ENCODE results near the gene XRN1. TPM values are rescaled to one million over a fixed set of nuclear protein-coding genes. Genes with fewer than 3 reads are reported as not detected.

Gene XRN1
- total RNA-seq, 2 donors from 2014 or later, result 32.1 to 33.3 TPM

Small RNAs within 50 kb of the gene (small RNA-seq; reads per million reads assigned to genes)
- gene RNU1-100P (0 reads per million in 2 donors), gene RNU6-1294P (0 reads per million in 2 donors)

Other genes starting within 250 kb of the XRN1 start
- 10 to 100 TPM; 34.4 to 54.9 TPM for gene GK5, start 222.5 kb downstream of the XRN1 start, total RNA-seq
- gene ATR, start 130.7 kb upstream of the XRN1 start, total RNA-seq, result 10 to 100 TPM; 35.6 to 36.1 TPM
- gene PLS1, start 148.4 kb upstream of the XRN1 start, total RNA-seq, result 1 to 10 TPM; 6.4 to 7.0 TPM

All from prostate gland (tissue), 2 donors.